Neural cell (in vitro differentiated cells): ENCODE measurements around the gene NFASC. TPM values are rescaled to one million over a fixed set of nuclear protein-coding genes. Genes with fewer than 3 reads are reported as not detected.

ENCODE experiments used
- H2AFZ ChIP-seq: fragments of 200-600, 300-800 bp; sonication (generic), shearing (Covaris generic); 2 replicates; pipeline ENCODE4 v1.6.0; 2014; ENCODE audit warnings: low read depth, mild to moderate bottlenecking, antibody characterized with exemption, low read length, moderate library complexity
- H3F3A ChIP-seq: fragments of 200-600 bp; shearing (Covaris generic); 2 replicates; pipeline ENCODE4 v1.6.1; 2016; ENCODE audit warnings: mild to moderate bottlenecking, moderate library complexity, mixed read lengths, antibody characterized with exemption, low read length; ENCODE audit not compliant: insufficient read depth, poor library complexity, severe bottlenecking
- H3K27ac ChIP-seq: fragments of 200-600, 300-800 bp; sonication (generic), shearing (Covaris generic); 2 replicates; pipeline ENCODE4 v1.5.1; 2014; ENCODE audit warnings: mild to moderate bottlenecking, low read length, moderate library complexity
- H3K27me3 ChIP-seq: fragments of 300-800, 200-600 bp; sonication (generic), shearing (Covaris generic); 2 replicates; pipeline ENCODE4 v1.6.0; 2014; ENCODE audit warnings: mild to moderate bottlenecking, low read depth, low read length, moderate library complexity; ENCODE audit not compliant: insufficient read depth
- H3K36me3 ChIP-seq: fragments of 300-800, 200-600 bp; sonication (generic), shearing (Covaris generic); 2 replicates; pipeline ENCODE4 v1.5.1; 2014; ENCODE audit warnings: mild to moderate bottlenecking, antibody characterized with exemption, low read length, moderate library complexity; ENCODE audit not compliant: insufficient read depth
- H3K4me2 ChIP-seq: fragments of 300-800, 200-600 bp; sonication (generic), shearing (Covaris generic); 2 replicates; pipeline ENCODE4 v1.6.0; 2014; ENCODE audit warnings: mild to moderate bottlenecking, low read length
- H3K4me3 ChIP-seq: fragments of 300-800, 200-600 bp; sonication (generic), shearing (Covaris generic); 2 replicates; pipeline ENCODE4 v1.5.1; 2014; ENCODE audit warnings: mild to moderate bottlenecking, low read length, moderate library complexity
- H3K79me2 ChIP-seq: fragments of 200-600 bp; shearing (Covaris generic); replicated peaks from 2 replicates; pipeline ENCODE4 v1.6.0; 2014; ENCODE audit warnings: mild to moderate bottlenecking, low read length, moderate library complexity; ENCODE audit not compliant: insufficient read depth
- H3K9ac ChIP-seq: fragments of 300-800, 200-600 bp; sonication (generic), shearing (Covaris generic); 2 replicates; pipeline ENCODE4 v1.6.1; 2016; ENCODE audit warnings: mild to moderate bottlenecking, low read length, mixed read lengths
- H3K9me2 ChIP-seq: fragments of 200-600 bp; shearing (Covaris generic); 2 replicates; pipeline ENCODE4 v1.6.1; 2016; ENCODE audit warnings: mild to moderate bottlenecking, low read length, mixed read lengths; ENCODE audit not compliant: insufficient read depth
- H3K9me3 ChIP-seq: fragments of 200-600, 300-800 bp; sonication (generic), shearing (Covaris generic); 2 replicates; pipeline ENCODE4 v1.6.1; 2016; ENCODE audit warnings: mild to moderate bottlenecking, mixed run types, low read length, moderate library complexity, mixed read lengths
- H4K20me1 ChIP-seq: fragments of 200-600 bp; shearing (Covaris generic); 2 replicates; pipeline ENCODE4 v1.6.1; 2016; ENCODE audit warnings: mild to moderate bottlenecking, mixed run types; ENCODE audit not compliant: insufficient read depth
- CTCF ChIP-seq: fragments of 450-650 bp; IDR thresholded peaks from 2 replicates; pipeline ENCODE4 v1.5.1; 2014; ENCODE audit warnings: antibody characterized with exemption, mild to moderate bottlenecking, moderate library complexity; ENCODE audit not compliant: poor library complexity, severe bottlenecking
- EP300 ChIP-seq: fragments of 450-650 bp; conservative IDR thresholded peaks from 2 replicates; pipeline ENCODE4 v1.6.1; 2014; ENCODE audit warnings: antibody characterized with exemption, mild to moderate bottlenecking, moderate library complexity; ENCODE audit not compliant: poor library complexity, severe bottlenecking
- EZH2 ChIP-seq: fragments of 200-600, 300-800 bp; shearing (Covaris generic), sonication (generic); IDR thresholded peaks from 2 replicates; pipeline ENCODE4 v1.6.1; 2014; ENCODE audit warnings: antibody characterized with exemption, low read length, borderline replicate concordance, mild to moderate bottlenecking; ENCODE audit not compliant: insufficient read depth, poor library complexity, severe bottlenecking
- MXI1 ChIP-seq: fragments of 450-650 bp; conservative IDR thresholded peaks from 2 replicates; pipeline ENCODE4 v1.6.1; 2014; ENCODE audit warnings: antibody characterized with exemption, mild to moderate bottlenecking; ENCODE audit not compliant: poor library complexity, severe bottlenecking
- POLR2AphosphoS5 ChIP-seq: IDR thresholded peaks from 2 replicates; pipeline ENCODE4 v1.6.1; 2012
- RAD21 ChIP-seq: fragments of 450-650 bp; conservative IDR thresholded peaks from 2 replicates; pipeline ENCODE4 v1.6.1; 2014; ENCODE audit warnings: antibody characterized with exemption, mild to moderate bottlenecking, moderate library complexity
- REST ChIP-seq: IDR thresholded peaks from 2 replicates; pipeline ENCODE4 v1.6.1; 2012; ENCODE audit warnings: borderline replicate concordance
- SMC3 ChIP-seq: fragments of 450-650 bp; conservative IDR thresholded peaks from 2 replicates; pipeline ENCODE4 v1.6.1; 2014; ENCODE audit warnings: antibody characterized with exemption, mild to moderate bottlenecking, moderate library complexity; ENCODE audit not compliant: poor library complexity
- TAF1 ChIP-seq: IDR thresholded peaks from 2 replicates; pipeline ENCODE4 v1.6.1; 2012; ENCODE audit warnings: low read depth
- polyA plus RNA-seq: library from polyadenylated mRNA; depleted of rRNA; stranded (reverse); fragments of >200 nt; gene quantifications from 2 replicates; pipeline ENCODE4 v1.2.3, GENCODE V29; 2014

Gene NFASC
- polyA plus RNA-seq, 1 donor from 2014 or later, result 23.9 TPM

- Histone ChIP-seq H3K36me3 (no peaks in the 10 kb centered on the region), H3K27me3 (no peaks in the 10 kb centered on the region), H4K20me1 (no peaks in the 10 kb centered on the region), H3K79me2 (no peaks in the 10 kb centered on the region), H3K27ac (no peak overlapping the region), H3K9me2 (no peaks in the 10 kb centered on the region), H3K4me3 (no peak overlapping the region), H3F3A (no peaks in the 10 kb centered on the region), H3K9ac (no peak overlapping the region), H3K9me3 (no peaks in the 10 kb centered on the region), H3K4me2 (no peak overlapping the region), H2AFZ (no peak overlapping the region)
- TF ChIP-seq MXI1 (no peak), EP300 (no peak), REST (no peak)
These were observed 193.6 kb downstream of the NFASC start for GRCh38 chr1:205064301-205064700.

- Histone ChIP-seq H4K20me1 (no peaks in the 10 kb centered on the region), H3F3A (no peaks in the 10 kb centered on the region), H3K9me3 (no peaks in the 10 kb centered on the region), H3K4me2 (no peak overlapping the region), H3K9me2 (no peaks in the 10 kb centered on the region), H3K36me3 (no peaks in the 10 kb centered on the region), H2AFZ (no peak overlapping the region), H3K27ac (no peak overlapping the region), H3K27me3 (no peaks in the 10 kb centered on the region), H3K9ac (no peak overlapping the region), H3K4me3 (no peak overlapping the region), H3K79me2 (no peaks in the 10 kb centered on the region)
- TF ChIP-seq REST, result no peak
- TF ChIP-seq MXI1, result no peak
These were observed 194.2 kb downstream of the NFASC start for GRCh38 chr1:205064741-205065316.

- H2AFZ ChIP-seq, result no peak overlapping the region
- no peaks in the 10 kb centered on the region for H3K27me3 ChIP-seq
- H3K4me3 ChIP-seq, result no peak overlapping the region
- no peaks in the 10 kb centered on the region for H3F3A ChIP-seq
- no peaks in the 10 kb centered on the region for H3K9me3 ChIP-seq
- no peaks in the 10 kb centered on the region for H3K36me3 ChIP-seq
- H3K9me2 ChIP-seq, result no peaks in the 10 kb centered on the region
- H3K27ac ChIP-seq, result no peak overlapping the region
- no peaks in the 10 kb centered on the region for H3K79me2 ChIP-seq
- no peak overlapping the region for H3K9ac ChIP-seq
- no peaks in the 10 kb centered on the region for H4K20me1 ChIP-seq
- H3K4me2 ChIP-seq, result no peak overlapping the region
- TF ChIP-seq MXI1 (no peak), EP300 (no peak), TAF1 (no peak), RAD21 (no peak), POLR2AphosphoS5 (no peak), CTCF (no peak), EZH2 (no peak), SMC3 (no peak), REST (no peak)
These were observed 195.0 kb downstream of the NFASC start for GRCh38 chr1:205065666-205066065.
